Panc1 (cell line): ENCODE data around the gene ZNF462. TPM values are rescaled to one million over a fixed set of nuclear protein-coding genes. Genes with fewer than 3 reads are reported as not detected.

Source experiments
- ATAC-seq: fragments of 200-7000 bp; cut with Tn5 transposase; 2 replicates; pipeline ENCODE4 v1.9.1; 2020; ENCODE audit warnings: mild to moderate bottlenecking, moderate library complexity
- BruUV-seq: library from RNA; stranded (reverse); fragments of 400-500 nt; replicated peaks from 2 replicates; lab custom pipeline; 2021; lab: Mats Ljungman, UMichigan
- CTCF ChIA-PET: fragments of 300-600 bp; sonication (Branson Sonifier 250); formaldehyde crosslinking; loops from one replicate; lab custom pipeline; 2022; ENCODE audit warnings: antibody characterized with exemption; lab: Charles Lee
- POLR2A ChIA-PET: fragments of 300-600 bp; sonication (Branson Sonifier 250); formaldehyde crosslinking; loops from one replicate; lab custom pipeline; 2022; ENCODE audit warnings: antibody characterized with exemption; lab: Charles Lee
- DNase-seq: peaks from one replicate; pipeline ENCODE4 v3.0.0-alpha.2; 2010; ENCODE audit warnings: low read depth, low spot score
- H3K27ac ChIP-seq: 2 replicates; pipeline ENCODE4 v1.5.1; 2011; ENCODE audit warnings: mild to moderate bottlenecking, low read length, inconsistent platforms
- H3K27me3 ChIP-seq: fragments of 200-500 bp; sonication (Bioruptor generic); 2 replicates; pipeline ENCODE4 v1.6.0; 2014; ENCODE audit warnings: low read length, inconsistent platforms; ENCODE audit not compliant: control insufficient read depth, insufficient read depth
- H3K36me3 ChIP-seq: fragments of 200-500 bp; sonication (Bioruptor generic); 2 replicates; pipeline ENCODE4 v1.5.1; 2014; ENCODE audit warnings: inconsistent platforms, mild to moderate bottlenecking, low read length, moderate library complexity; ENCODE audit not compliant: control insufficient read depth, insufficient read depth
- H3K4me1 ChIP-seq: 2 replicates; pipeline ENCODE4 v1.5.1; 2011; ENCODE audit warnings: inconsistent platforms, mild to moderate bottlenecking, low read length, moderate library complexity; ENCODE audit not compliant: control insufficient read depth, insufficient read depth
- H3K4me3 ChIP-seq, 2 experiments: 2 replicates each; pipeline ENCODE4 v1.5.1; 2011 to 2012; ENCODE audit warnings: low read depth in 2 of 2, low read length in 2 of 2, mild to moderate bottlenecking in 2 of 2, inconsistent platforms in 1 of 2, moderate library complexity in 1 of 2
- H3K9me3 ChIP-seq: fragments of 200-500 bp; sonication (Bioruptor generic); 2 replicates; pipeline ENCODE4 v1.5.1; 2014; ENCODE audit warnings: low read depth, mild to moderate bottlenecking, inconsistent platforms, low read length, moderate library complexity; ENCODE audit not compliant: control insufficient read depth, insufficient read depth
- CTCF ChIP-seq: fragments of 450-650 bp; IDR thresholded peaks from 2 replicates; pipeline ENCODE4 v1.5.1; 2017; ENCODE audit warnings: mild to moderate bottlenecking
- POLR2AphosphoS5 ChIP-seq: IDR thresholded peaks from 2 replicates; pipeline ENCODE4 v1.6.1; 2012; ENCODE audit warnings: mild to moderate bottlenecking, low read depth, low read length, moderate library complexity
- REST ChIP-seq, 2 experiments: IDR thresholded peaks; 2 replicates each; pipeline ENCODE4 v1.6.1; 2011 to 2012; ENCODE audit warnings: low read depth in 2 of 2, control low read depth in 1 of 2, low read length in 1 of 2, mild to moderate bottlenecking in 1 of 2, moderate library complexity in 1 of 2; ENCODE audit not compliant: insufficient read depth in 1 of 2
- SIN3A ChIP-seq: IDR thresholded peaks from 2 replicates; pipeline ENCODE4 v1.6.1; 2012; ENCODE audit warnings: low read depth, mild to moderate bottlenecking, low read length, moderate library complexity, borderline replicate concordance; ENCODE audit not compliant: insufficient read depth
- TCF7L2 ChIP-seq: IDR thresholded peaks from 2 replicates; pipeline ENCODE4 v1.6.1; 2011; ENCODE audit warnings: mild to moderate bottlenecking, low read depth, low read length, inconsistent platforms
- in situ Hi-C: cut with HindIII; loops from 2 replicates; pipeline ENCODE4 v1.10.0; 2016; ENCODE audit warnings: low sequenced_read_pairs, low pct_unique_long_range_greater_than_20kb
- intact Hi-C: fragments of 100-400 bp; cut with micrococcal nuclease; formaldehyde crosslinking; loops from one replicate; pipeline ENCODE4 v1.10.0; 2022; ENCODE audit not compliant: unreplicated experiment
- total RNA-seq: library from RNA; stranded (reverse); gene quantifications from one replicate; pipeline ENCODE4 v1.2.1, GENCODE V29; 2021; ENCODE audit not compliant: unreplicated experiment

The ZNF462 gene
- total RNA-seq, 1 experiment from 2014 or later = 34.8 TPM

GRCh38 chr9:106915851-106916250, 52.9 kb downstream of the ZNF462 start:
- no peak for DNase-seq

GRCh38 chr9:106916466-106917235, 53.7 kb downstream of the ZNF462 start:
- H3K36me3 ChIP-seq = no peaks in the 10 kb centered on the region
- POLR2A ChIA-PET = no interaction called here
- intact Hi-C loops = no loop called here
- no TSS peak for BruUV-seq
- H3K27ac ChIP-seq = peak overlapping the region; percentile 70
- no peaks in the 10 kb centered on the region for H3K9me3 ChIP-seq
- no peak overlapping the region for H3K4me3 ChIP-seq
- in situ Hi-C loops = no loop called here
- H3K27me3 ChIP-seq = no peaks in the 10 kb centered on the region
- DNase-seq (peak; percentile 68), ATAC-seq (peak; percentile 91)
- CTCF ChIA-PET = no interaction called here
- TF ChIP-seq SIN3A = no peak
- no peak for TF ChIP-seq TCF7L2
- no peak for TF ChIP-seq REST (IDR thresholded peaks at IDR 0.05; ENCODE audit: insufficient read depth in 1 of 2, low read depth in 2 of 2, low read length in 1 of 2)
- TF ChIP-seq POLR2AphosphoS5 = no peak
- TF ChIP-seq CTCF = no peak
- H3K4me1 ChIP-seq = peaks cover 33% of the 10 kb centered on the region

More at GRCh38 chr9:106915851-106916250, 52.9 kb downstream of the ZNF462 start:
- H3K27ac ChIP-seq = peak overlapping the region; percentile 70
- H3K4me3 ChIP-seq = no peak overlapping the region
- no peak for TF ChIP-seq TCF7L2
- TF ChIP-seq REST (IDR thresholded peaks at IDR 0.05; ENCODE audit: insufficient read depth in 1 of 2, low read depth in 2 of 2, low read length in 1 of 2) = no peak
- TF ChIP-seq CTCF = no peak
- TF ChIP-seq SIN3A = no peak
- TF ChIP-seq POLR2AphosphoS5 = no peak
- H3K36me3 ChIP-seq = no peaks in the 10 kb centered on the region
- ATAC-seq = no peak
- H3K4me1 ChIP-seq = peaks cover 32% of the 10 kb centered on the region
- BruUV-seq = no TSS peak
- in situ Hi-C loops = no loop called here
- intact Hi-C loops = no loop called here
- CTCF ChIA-PET = no interaction called here
- POLR2A ChIA-PET = no interaction called here
- no peaks in the 10 kb centered on the region for H3K27me3 ChIP-seq
- H3K9me3 ChIP-seq = no peaks in the 10 kb centered on the region
